Measurements from ENCODE around the gene UBXN1. TPM values are rescaled to one million over a fixed set of nuclear protein-coding genes. Genes with fewer than 3 reads are reported as not detected.

Gene UBXN1
- total and polyA plus RNA-seq, 2 donors (not counting 1 experiment from before 2014, with no cell fraction given) = 180 to 193 TPM

DNA sequence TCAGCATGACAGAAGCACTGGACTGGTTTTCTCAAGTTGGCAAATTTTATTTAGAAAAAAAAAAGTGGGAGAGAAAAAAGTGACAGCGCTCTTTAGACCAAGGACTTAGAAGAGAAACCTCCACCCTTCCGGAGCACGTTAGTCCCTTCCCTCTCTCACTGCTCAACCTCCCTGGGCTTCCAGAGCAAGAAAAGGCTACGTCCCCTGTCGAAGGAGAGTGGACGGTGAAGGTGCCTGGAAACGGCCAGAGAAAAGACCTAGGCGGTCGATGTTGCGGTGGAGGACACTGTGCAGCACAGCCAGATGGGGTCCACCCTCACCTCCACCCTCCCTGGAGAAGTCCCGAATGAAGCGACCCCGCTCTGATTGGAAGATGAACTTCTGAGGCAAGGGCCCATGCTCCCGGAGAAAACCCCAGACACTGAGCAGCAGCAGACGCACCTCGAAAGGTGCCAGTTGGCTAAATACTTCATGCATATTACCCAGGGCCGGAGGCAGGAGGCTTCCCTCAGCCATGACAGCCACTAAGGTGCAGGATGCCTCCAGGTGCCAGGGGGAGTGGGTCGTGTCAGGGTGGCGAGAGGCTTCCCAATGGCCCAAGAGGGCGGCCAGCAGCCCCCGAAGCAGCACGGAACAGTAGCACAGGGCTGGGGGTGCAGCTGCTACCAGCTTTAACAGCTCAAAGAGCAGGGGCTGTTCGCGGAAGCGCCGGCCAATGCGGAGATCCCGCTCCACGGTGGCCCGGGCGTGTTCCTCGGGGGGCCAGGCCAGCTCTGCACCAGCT lies 31.9 kb downstream of the UBXN1 start:
- Histone ChIP-seq H4K20me1 (ENCODE audit: control insufficient read depth, insufficient read depth, low read length, poor library complexity, severe bottlenecking) (peaks cover 9% of the 10 kb centered on the region), H3K9ac (ENCODE audit: low read length) (no peak overlapping the region), H3K4me3 (ENCODE audit: control extremely low read depth in 1 of 5, extremely low read depth in 1 of 5, insufficient read depth in 1 of 5, low read depth in 2 of 5, low read length in 4 of 5) (peak overlapping the region in 4 of 5 experiments; percentile 30 to 90 (median 56)), H2AFZ (ENCODE audit: insufficient read depth, low read depth, low read length, poor library complexity, severe bottlenecking) (no peak overlapping the region), H3K4me2 (replicated peaks; ENCODE audit: low read depth, low read length, poor library complexity, severe bottlenecking) (peak overlapping the region; percentile 84), H3K4me1 (ENCODE audit: control insufficient read depth in 2 of 2, insufficient read depth in 2 of 2, low read length in 2 of 2) (peaks cover 18 to 26% of the 10 kb centered on the region in 2 donors), H3K9me3 (ENCODE audit: control extremely low read depth in 1 of 3, control insufficient read depth in 2 of 3, insufficient read depth in 1 of 3, low read length in 2 of 3) (no peaks in the 10 kb centered on the region), H3K27ac (ENCODE audit: low read length in 2 of 2) (no peak overlapping the region), H3K27me3 (replicated peaks in 1 of 4; ENCODE audit: control extremely low read depth in 1 of 4, control insufficient read depth in 3 of 4, insufficient read depth in 4 of 4, low read length in 3 of 4) (no peaks in the 10 kb centered on the region), H3K79me2 (ENCODE audit: control insufficient read depth, insufficient read depth, low read length) (peaks cover 73% of the 10 kb centered on the region), H3K36me3 (replicated peaks in 1 of 2; ENCODE audit: control extremely low read depth in 1 of 2, control insufficient read depth in 1 of 2, extremely low read depth in 1 of 2, insufficient read depth in 2 of 2, low read length in 1 of 2) (peaks cover 0 to 40% of the 10 kb centered on the region in 2 experiments)
- 80% methylated on average over 31 of the region's 32 CpGs for whole genome bisulfite sequencing (ENCODE audit: insufficient coverage)
- H3K27me3 Mint-ChIP-seq = no peaks in the 10 kb centered on the region
- no peak for DNase-seq
- intact Hi-C loops (cut with micrococcal nuclease) = loop anchor here (1.0 to 2.0 kb wide), 9 partner anchors 18 to 185 kb away; partner anchors contain the start of genes C11orf98, CSKMT, EML3 and MTA2
- CTCF ChIA-PET = interaction anchor here (0.9 to 1.6 kb wide), 5 partner anchors 27 to 139 kb away, joined by 3 to 4 read pairs (median 3); partner anchors contain the start of gene TUT1
- peak overlapping the region; percentile 97 for H3K4me3 Mint-ChIP-seq
- POLR2A ChIA-PET = interaction anchor here (0.5 to 4.7 kb wide), 11 partner anchors 17 to 204 kb away, joined by 3 to 32 read pairs (median 4); partner anchors contain the start of genes C11orf98, CSKMT, LBHD1 and TMEM223
- H3K4me1 Mint-ChIP-seq = peaks cover 26% of the 10 kb centered on the region
- H3K9me3 Mint-ChIP-seq (ENCODE audit: insufficient read depth) = no peaks in the 10 kb centered on the region
- H3K27ac Mint-ChIP-seq = peak overlapping the region; percentile 95
- TF ChIP-seq, protein P1, sequence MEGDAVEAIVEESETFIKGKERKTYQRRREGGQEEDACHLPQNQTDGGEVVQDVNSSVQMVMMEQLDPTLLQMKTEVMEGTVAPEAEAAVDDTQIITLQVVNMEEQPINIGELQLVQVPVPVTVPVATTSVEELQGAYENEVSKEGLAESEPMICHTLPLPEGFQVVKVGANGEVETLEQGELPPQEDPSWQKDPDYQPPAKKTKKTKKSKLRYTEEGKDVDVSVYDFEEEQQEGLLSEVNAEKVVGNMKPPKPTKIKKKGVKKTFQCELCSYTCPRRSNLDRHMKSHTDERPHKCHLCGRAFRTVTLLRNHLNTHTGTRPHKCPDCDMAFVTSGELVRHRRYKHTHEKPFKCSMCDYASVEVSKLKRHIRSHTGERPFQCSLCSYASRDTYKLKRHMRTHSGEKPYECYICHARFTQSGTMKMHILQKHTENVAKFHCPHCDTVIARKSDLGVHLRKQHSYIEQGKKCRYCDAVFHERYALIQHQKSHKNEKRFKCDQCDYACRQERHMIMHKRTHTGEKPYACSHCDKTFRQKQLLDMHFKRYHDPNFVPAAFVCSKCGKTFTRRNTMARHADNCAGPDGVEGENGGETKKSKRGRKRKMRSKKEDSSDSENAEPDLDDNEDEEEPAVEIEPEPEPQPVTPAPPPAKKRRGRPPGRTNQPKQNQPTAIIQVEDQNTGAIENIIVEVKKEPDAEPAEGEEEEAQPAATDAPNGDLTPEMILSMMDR (IDR thresholded peaks at IDR 0.05) = no peak
- no peak for ATAC-seq (ENCODE audit: low read depth)

All from B cell (primary cell).